GM23248 (cell line): ENCODE data around the gene COL16A1. TPM values are rescaled to one million over a fixed set of nuclear protein-coding genes. Genes with fewer than 3 reads are reported as not detected.

Experiments
- DNase-seq: peaks from one replicate; pipeline ENCODE4 v3.0.0-alpha.2; 2015
- H2AFZ ChIP-seq: fragments of 200-600 bp; sonication (generic); 2 replicates; pipeline ENCODE4 v1.6.1; 2016; ENCODE audit warnings: antibody characterized with exemption
- H3F3A ChIP-seq: fragments of 200-600 bp; sonication (generic); 2 replicates; pipeline ENCODE4 v1.6.1; 2016; ENCODE audit warnings: mild to moderate bottlenecking, antibody characterized with exemption, mixed run types; ENCODE audit not compliant: insufficient read depth
- H3K27ac ChIP-seq: fragments of 200-600 bp; sonication (generic); 2 replicates; pipeline ENCODE4 v1.5.1; 2016; ENCODE audit warnings: mild to moderate bottlenecking
- H3K27me3 ChIP-seq: fragments of 200-600 bp; sonication (generic); replicated peaks from 2 replicates; pipeline ENCODE4 v1.6.1; 2016; ENCODE audit warnings: mild to moderate bottlenecking; ENCODE audit not compliant: insufficient read depth
- H3K36me3 ChIP-seq: fragments of 200-600 bp; sonication (generic); 2 replicates; pipeline ENCODE4 v1.6.1; 2016; ENCODE audit warnings: low read depth, mild to moderate bottlenecking
- H3K4me1 ChIP-seq: fragments of 200-600 bp; sonication (generic); 2 replicates; pipeline ENCODE4 v1.6.1; 2016; ENCODE audit warnings: mild to moderate bottlenecking; ENCODE audit not compliant: insufficient read depth
- H3K4me2 ChIP-seq: fragments of 200-600 bp; sonication (generic); one replicate; pipeline ENCODE4 v1.6.1; 2016; ENCODE audit warnings: mild to moderate bottlenecking; ENCODE audit not compliant: unreplicated experiment
- H3K4me3 ChIP-seq: fragments of 200-600 bp; sonication (generic); 2 replicates; pipeline ENCODE4 v1.5.1; 2016; ENCODE audit warnings: mild to moderate bottlenecking
- H3K79me2 ChIP-seq: fragments of 200-600 bp; sonication (generic); 2 replicates; pipeline ENCODE4 v1.6.1; 2016; ENCODE audit warnings: mild to moderate bottlenecking; ENCODE audit not compliant: insufficient read depth
- H3K9ac ChIP-seq: fragments of 200-600 bp; sonication (generic); 2 replicates; pipeline ENCODE4 v1.6.1; 2016; ENCODE audit warnings: mild to moderate bottlenecking
- H3K9me2 ChIP-seq: fragments of 200-600 bp; sonication (generic); 2 replicates; pipeline ENCODE4 v1.6.1; 2016; ENCODE audit warnings: mixed run types, mild to moderate bottlenecking, moderate library complexity; ENCODE audit not compliant: insufficient read depth
- H3K9me3 ChIP-seq: fragments of 200-600 bp; sonication (generic); one replicate; pipeline ENCODE4 v1.6.1; 2017; ENCODE audit warnings: low read depth
- H4K20me1 ChIP-seq: fragments of 200-600 bp; sonication (generic); 2 replicates; pipeline ENCODE4 v1.6.0; 2016; ENCODE audit not compliant: insufficient read depth
- EZH2 ChIP-seq: fragments of 200-600 bp; sonication (generic); IDR thresholded peaks from 2 replicates; pipeline ENCODE4 v1.6.1; 2018; ENCODE audit warnings: antibody characterized with exemption, mild to moderate bottlenecking; ENCODE audit not compliant: insufficient read depth, poor library complexity, severe bottlenecking
- EZH2phosphoT487 ChIP-seq: fragments of 200-600 bp; sonication (generic); IDR thresholded peaks from 2 replicates; pipeline ENCODE4 v1.6.1; 2018; ENCODE audit warnings: antibody characterized with exemption, moderate library complexity, mild to moderate bottlenecking, low read depth; ENCODE audit not compliant: insufficient read depth
- WGBS, 2 experiments: methylation state at CpG; one replicate each; pipeline ENCODE4 v1.1.6; 2015 to 2017; ENCODE audit warnings: low lambda C conversion rate in 2 of 2, low coverage in 1 of 2; ENCODE audit errors: missing lambda C conversion rate in 2 of 2; 5-methylcytosine and 5-hydroxymethylcytosine counted together
- in situ Hi-C: fragments of 300-500 bp; cut with MboI; formaldehyde crosslinking; loops from 2 replicates; pipeline ENCODE4 v1.15.0; 2020
- polyA plus RNA-seq: library from polyadenylated mRNA; unstranded; fragments of >200 nt; fragmentation: Nextera tagmentation; extraction: Ambion mirVana; gene quantifications from 2 replicates; pipeline ENCODE4 v1.2.1, GENCODE V29; 2016
- total RNA-seq: library from RNA; depleted of rRNA; stranded (reverse); fragments of >200 nt; shearing (Covaris generic); gene quantifications from 2 replicates; pipeline ENCODE4 v1.2.3, GENCODE V29; 2014

The COL16A1 gene
- total and polyA plus RNA-seq, 2 experiments from 2014 or later: 67.3 to 247 TPM

- Histone ChIP-seq H3K79me2 (no peaks in the 10 kb centered on the region), H2AFZ (no peak overlapping the region), H3K27ac (no peak overlapping the region), H3K9me2 (no peaks in the 10 kb centered on the region), H4K20me1 (no peaks in the 10 kb centered on the region), H3K9ac (no peak overlapping the region), H3K4me3 (no peak overlapping the region), H3K4me1 (peaks cover 18% of the 10 kb centered on the region), H3F3A (no peaks in the 10 kb centered on the region), H3K4me2 (no peak overlapping the region), H3K27me3 (no peaks in the 10 kb centered on the region), H3K36me3 (peaks cover 17% of the 10 kb centered on the region), H3K9me3 (no peaks in the 10 kb centered on the region)
- TF ChIP-seq EZH2phosphoT487: no peak
- TF ChIP-seq EZH2: no peak
- DNase-seq: no peak
- in situ Hi-C loops: no loop called here
- 84 to 85% methylated on average over 10 of the region's 10 CpGs for WGBS, 2 experiments
Observed at GRCh38 chr1:31690921-31691320, 12.9 kb downstream of the COL16A1 start.

- peaks cover 18% of the 10 kb centered on the region for H3K4me1 ChIP-seq
- H3K27ac ChIP-seq: peak overlapping the region; percentile 77
- WGBS, 2 experiments: 13% methylated on average over 6 of the region's 6 CpGs
- DNase-seq: peak; percentile 98
- in situ Hi-C loops: no loop called here
- H3K9me2 ChIP-seq: no peaks in the 10 kb centered on the region
- no peaks in the 10 kb centered on the region for H3K9me3 ChIP-seq
- TF ChIP-seq EZH2phosphoT487 (no peak), EZH2 (no peak)
- H3K27me3 ChIP-seq: no peaks in the 10 kb centered on the region
- H3K4me2 ChIP-seq: peak overlapping the region; percentile 68
- H3K9ac ChIP-seq: peak overlapping the region; percentile 48; the same call in 1 of the 2 replicates
- H3K79me2 ChIP-seq: no peaks in the 10 kb centered on the region
- H3F3A ChIP-seq: no peaks in the 10 kb centered on the region
- H3K4me3 ChIP-seq: no peak overlapping the region
- no peak overlapping the region for H2AFZ ChIP-seq
- peaks cover 21% of the 10 kb centered on the region for H3K36me3 ChIP-seq
- no peaks in the 10 kb centered on the region for H4K20me1 ChIP-seq
Observed at GRCh38 chr1:31689854-31690253, 14.0 kb downstream of the COL16A1 start.

GRCh38 chr1:31689379-31689778 lies 14.4 kb downstream of the COL16A1 start:
- Histone ChIP-seq H3K27me3 (no peaks in the 10 kb centered on the region), H2AFZ (no peak overlapping the region), H3K36me3 (peaks cover 25% of the 10 kb centered on the region), H3K9me2 (no peaks in the 10 kb centered on the region), H3K4me1 (peaks cover 18% of the 10 kb centered on the region), H3K79me2 (no peaks in the 10 kb centered on the region), H3K4me3 (no peak overlapping the region), H3K27ac (no peak overlapping the region; the same call in 1 of the 2 replicates), H4K20me1 (no peaks in the 10 kb centered on the region), H3K9ac (peak overlapping the region; percentile 31; the same call in 1 of the 2 replicates), H3K4me2 (peak overlapping the region; percentile 68), H3K9me3 (no peaks in the 10 kb centered on the region), H3F3A (no peaks in the 10 kb centered on the region)
- no peak for TF ChIP-seq EZH2
- no peak for TF ChIP-seq EZH2phosphoT487
- DNase-seq: no peak
- 57 to 61% methylated on average over 2 of the region's 2 CpGs for WGBS, 2 experiments
- in situ Hi-C loops: no loop called here

- Histone ChIP-seq H3K36me3 (peaks cover 18% of the 10 kb centered on the region; the same call in 1 of the 2 replicates), H3K4me3 (no peak overlapping the region), H3F3A (no peaks in the 10 kb centered on the region), H3K27me3 (no peaks in the 10 kb centered on the region), H4K20me1 (no peaks in the 10 kb centered on the region), H3K79me2 (no peaks in the 10 kb centered on the region), H3K27ac (no peak overlapping the region), H3K9me2 (no peaks in the 10 kb centered on the region), H3K4me2 (no peak overlapping the region), H3K9me3 (no peaks in the 10 kb centered on the region), H3K9ac (no peak overlapping the region), H3K4me1 (peaks cover 18% of the 10 kb centered on the region), H2AFZ (no peak overlapping the region)
- in situ Hi-C loops: no loop called here
- no peak for DNase-seq
- 75 to 76% methylated on average over 8 of the region's 8 CpGs for WGBS, 2 experiments
- TF ChIP-seq EZH2: no peak
- no peak for TF ChIP-seq EZH2phosphoT487
Observed at GRCh38 chr1:31688233-31688918, 15.4 kb downstream of the COL16A1 start.
